ENCODE measurements around the gene GSTA3. TPM values are rescaled to one million over a fixed set of nuclear protein-coding genes. Genes with fewer than 3 reads are reported as not detected.
"Not testable (repeated sequence)": the region's sequence is repeated elsewhere in the genome, so short reads cannot be mapped to it uniquely, and the experiment has no call there.

The GSTA3 gene
- total and polyA plus RNA-seq, 7 donors = not detected

- Histone ChIP-seq H3K9me3 (no peaks in the 10 kb centered on the region), H3K4me1 (peaks cover 0 to 8% (median 6%) of the 10 kb centered on the region in 4 donors), H3K27ac (no peak overlapping the region), H3K4me3 (no peak overlapping the region), H3K36me3 (no peaks in the 10 kb centered on the region), H3K27me3 (no peaks in the 10 kb centered on the region)
- no peak for DNase-seq
- intact Hi-C loops (cut with DNase I) = no loop called here
- TF ChIP-seq POLR2A (IDR thresholded peaks at IDR 0.05) = no peak
- TF ChIP-seq, protein P1, sequence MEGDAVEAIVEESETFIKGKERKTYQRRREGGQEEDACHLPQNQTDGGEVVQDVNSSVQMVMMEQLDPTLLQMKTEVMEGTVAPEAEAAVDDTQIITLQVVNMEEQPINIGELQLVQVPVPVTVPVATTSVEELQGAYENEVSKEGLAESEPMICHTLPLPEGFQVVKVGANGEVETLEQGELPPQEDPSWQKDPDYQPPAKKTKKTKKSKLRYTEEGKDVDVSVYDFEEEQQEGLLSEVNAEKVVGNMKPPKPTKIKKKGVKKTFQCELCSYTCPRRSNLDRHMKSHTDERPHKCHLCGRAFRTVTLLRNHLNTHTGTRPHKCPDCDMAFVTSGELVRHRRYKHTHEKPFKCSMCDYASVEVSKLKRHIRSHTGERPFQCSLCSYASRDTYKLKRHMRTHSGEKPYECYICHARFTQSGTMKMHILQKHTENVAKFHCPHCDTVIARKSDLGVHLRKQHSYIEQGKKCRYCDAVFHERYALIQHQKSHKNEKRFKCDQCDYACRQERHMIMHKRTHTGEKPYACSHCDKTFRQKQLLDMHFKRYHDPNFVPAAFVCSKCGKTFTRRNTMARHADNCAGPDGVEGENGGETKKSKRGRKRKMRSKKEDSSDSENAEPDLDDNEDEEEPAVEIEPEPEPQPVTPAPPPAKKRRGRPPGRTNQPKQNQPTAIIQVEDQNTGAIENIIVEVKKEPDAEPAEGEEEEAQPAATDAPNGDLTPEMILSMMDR (IDR thresholded peaks at IDR 0.05) = no peak
- TF ChIP-seq POLR2AphosphoS5 (IDR thresholded peaks at IDR 0.05) = no peak
- no peak for TF ChIP-seq EP300 (IDR thresholded peaks at IDR 0.05)
- 75 to 90% methylated on average over 2 of the region's 2 CpGs for WGBS, 2 donors
These were observed 31.7 kb downstream of the GSTA3 start for GRCh38 chr6:52877786-52878185.

DNA sequence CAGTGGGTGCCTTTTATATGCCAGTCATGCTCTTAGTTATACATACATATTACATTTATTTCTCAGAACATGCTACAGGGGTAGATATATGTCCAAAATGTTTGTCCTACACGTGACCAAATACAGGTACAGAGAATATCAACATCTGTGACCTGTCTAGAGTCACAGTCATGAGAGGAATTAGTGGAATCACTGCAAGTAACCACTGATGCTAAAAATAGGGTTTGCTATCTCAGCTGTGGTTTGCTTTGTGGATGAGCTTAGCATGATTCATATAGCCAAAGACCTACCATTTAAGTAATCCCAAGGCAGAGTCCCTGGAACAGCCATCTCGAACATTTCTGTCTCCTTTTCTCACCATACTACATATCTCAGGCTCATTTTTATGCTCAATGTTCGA, 32.3 kb downstream of the GSTA3 start:
- Histone ChIP-seq H3K4me1 (peaks cover 0 to 8% (median 6%) of the 10 kb centered on the region in 4 donors), H3K9me3 (no peaks in the 10 kb centered on the region), H3K27ac (no peak overlapping the region), H3K36me3 (no peaks in the 10 kb centered on the region), H3K4me3 (no peak overlapping the region), H3K27me3 (no peaks in the 10 kb centered on the region)
- intact Hi-C loops (cut with DNase I) = no loop called here
- 85 to 88% methylated on average over 3 of the region's 3 CpGs for WGBS, 2 donors
- no peak for DNase-seq
- TF ChIP-seq EP300 (IDR thresholded peaks at IDR 0.05) (no peak), POLR2A (IDR thresholded peaks at IDR 0.05) (no peak), POLR2AphosphoS5 (IDR thresholded peaks at IDR 0.05) (no peak)
- TF ChIP-seq, protein P1 (IDR thresholded peaks at IDR 0.05) = no peak

DNA sequence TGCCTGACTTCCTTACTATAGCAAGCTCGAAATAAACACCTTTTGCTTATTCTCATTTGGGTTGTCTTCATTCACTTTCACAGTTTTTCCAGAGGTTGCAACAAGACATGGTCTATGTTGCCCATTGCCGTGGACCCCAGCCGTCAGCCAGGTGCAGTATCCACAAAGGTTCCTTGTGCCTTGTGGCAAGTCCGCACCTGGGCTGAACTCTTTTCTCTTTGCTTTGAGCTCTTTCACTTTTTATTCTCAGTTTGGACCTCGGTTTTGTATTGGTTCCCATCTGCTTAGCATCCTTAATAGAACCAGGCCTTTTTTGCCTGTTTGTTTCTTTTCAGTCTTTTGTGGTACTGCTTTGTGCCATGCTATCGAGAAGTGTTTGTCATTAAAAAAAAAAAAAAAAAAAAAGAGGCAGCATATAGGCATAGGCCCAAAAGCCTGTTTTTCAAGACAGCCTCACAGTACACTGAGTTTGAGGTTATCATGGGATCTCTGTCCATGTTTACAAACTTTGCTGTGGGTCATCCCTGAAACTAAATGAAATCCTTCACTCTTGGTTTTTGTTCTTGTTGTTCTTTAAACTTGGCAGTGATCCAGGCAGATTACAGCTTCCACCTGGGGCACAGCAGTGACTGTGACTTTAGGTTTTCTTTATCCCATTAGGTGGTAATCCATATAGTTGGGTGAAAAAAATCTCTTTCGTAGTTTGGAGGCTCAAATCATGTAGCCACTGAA, 33.3 kb downstream of the GSTA3 start:
- TF ChIP-seq, protein P1 (IDR thresholded peaks at IDR 0.05) = no peak
- no peak for TF ChIP-seq POLR2AphosphoS5 (IDR thresholded peaks at IDR 0.05)
- no peak for TF ChIP-seq POLR2A (IDR thresholded peaks at IDR 0.05)
- TF ChIP-seq EP300 (IDR thresholded peaks at IDR 0.05) = no peak
- WGBS, 2 donors = 82 to 86% methylated on average over 7 of the region's 7 CpGs
- H3K36me3 ChIP-seq = no peaks in the 10 kb centered on the region
- H3K4me3 ChIP-seq = no peak overlapping the region
- H3K4me1 ChIP-seq = peaks cover 0 to under 1% (median under 1%) of the 10 kb centered on the region in 4 donors
- H3K27ac ChIP-seq = no peak overlapping the region
- DNase-seq = no peak
- no peaks in the 10 kb centered on the region for H3K27me3 ChIP-seq
- intact Hi-C loops (cut with DNase I) = no loop called here
- H3K9me3 ChIP-seq = no peaks in the 10 kb centered on the region

DNA sequence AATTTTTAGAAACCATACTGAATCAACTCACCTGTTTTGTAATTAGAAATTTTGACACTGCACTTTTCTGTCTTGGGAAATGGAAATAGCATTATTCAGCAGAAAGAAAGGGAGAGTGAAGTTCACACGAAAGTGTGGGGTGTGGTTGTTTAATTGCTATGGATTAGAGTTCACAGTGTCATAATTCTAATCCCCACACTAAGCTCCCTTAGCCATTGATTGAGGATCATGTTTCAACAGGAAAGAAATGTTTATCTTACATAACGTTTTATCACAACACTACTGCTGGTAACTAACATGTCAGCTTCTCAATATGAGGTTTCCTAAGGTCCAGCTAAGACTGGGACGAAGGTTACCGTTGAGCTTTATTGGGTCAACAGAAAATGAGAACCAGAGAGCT, 37.5 kb downstream of the GSTA3 start:
- no peaks in the 10 kb centered on the region for H3K36me3 ChIP-seq
- TF ChIP-seq, protein P1 (IDR thresholded peaks at IDR 0.05) = no peak
- TF ChIP-seq POLR2A (IDR thresholded peaks at IDR 0.05) (no peak), POLR2AphosphoS5 (IDR thresholded peaks at IDR 0.05) (no peak)
- WGBS, 2 donors = 32 to 59% methylated on average over 4 of the region's 4 CpGs
- H3K9me3 ChIP-seq = no peaks in the 10 kb centered on the region
- no peak overlapping the region for H3K27ac ChIP-seq
- no peak overlapping the region for H3K4me3 ChIP-seq
- intact Hi-C loops (cut with DNase I) = no loop called here
- DNase-seq = no peak
- no peaks in the 10 kb centered on the region for H3K4me1 ChIP-seq
- no peaks in the 10 kb centered on the region for H3K27me3 ChIP-seq

GRCh38 chr6:52871621-52872020, 37.9 kb downstream of the GSTA3 start:
- H3K4me3 ChIP-seq = no peak overlapping the region
- H3K27me3 ChIP-seq = no peaks in the 10 kb centered on the region
- H3K9me3 ChIP-seq = no peaks in the 10 kb centered on the region
- WGBS, 2 donors = 43 to 73% methylated on average over 3 of the region's 3 CpGs
- no peaks in the 10 kb centered on the region for H3K36me3 ChIP-seq
- DNase-seq = no peak
- no peaks in the 10 kb centered on the region for H3K4me1 ChIP-seq
- intact Hi-C loops (cut with DNase I) = no loop called here
- H3K27ac ChIP-seq = no peak overlapping the region
- TF ChIP-seq POLR2AphosphoS5 (IDR thresholded peaks at IDR 0.05) = no peak
- TF ChIP-seq, protein P1 (IDR thresholded peaks at IDR 0.05) = no peak
- TF ChIP-seq EP300 (IDR thresholded peaks at IDR 0.05) = no peak
- TF ChIP-seq POLR2A (IDR thresholded peaks at IDR 0.05) = no peak

DNA sequence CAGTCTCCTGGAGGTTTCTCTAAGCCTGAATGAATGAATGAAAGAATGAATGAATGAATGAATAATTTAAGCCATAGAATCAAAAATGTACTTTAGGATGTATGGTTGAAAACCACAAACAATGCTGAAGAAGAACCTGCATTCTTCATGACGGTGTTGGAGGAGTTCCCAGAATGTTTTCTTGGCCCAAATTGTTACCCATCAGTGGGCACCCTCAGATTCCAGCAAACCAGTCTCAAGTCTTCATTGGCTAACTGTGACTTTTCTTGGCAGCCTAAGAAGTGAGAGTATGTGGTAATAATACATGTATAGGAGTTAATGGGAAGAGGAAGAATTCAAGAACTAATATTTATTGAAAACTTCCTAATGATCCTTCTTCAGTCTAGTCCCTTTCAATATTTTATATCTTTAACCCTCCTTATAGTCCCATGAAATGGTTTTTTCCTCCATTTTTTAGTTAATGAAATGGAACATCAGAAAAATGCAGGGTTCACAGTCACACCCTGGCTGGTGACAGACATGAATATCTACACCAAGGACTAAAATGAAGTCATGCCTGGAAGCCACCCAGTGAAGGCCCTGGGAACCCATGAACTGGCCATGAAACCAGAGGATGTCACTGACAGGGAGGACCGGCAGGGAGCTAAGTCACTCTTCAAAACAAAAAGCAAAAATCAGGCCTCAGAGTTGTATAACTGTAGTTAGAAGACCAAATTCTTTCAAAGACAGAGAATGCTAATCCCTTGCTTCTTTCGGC, 39.0 kb downstream of the GSTA3 start:
- H3K4me3 ChIP-seq; H3K9me3 ChIP-seq; H3K27ac ChIP-seq; intact Hi-C loops (cut with DNase I); H3K36me3 ChIP-seq; H3K4me1 ChIP-seq; DNase-seq; H3K27me3 ChIP-seq: not testable (repeated sequence)
- 90 to 94% methylated on average over 3 of the region's 3 CpGs for WGBS, 2 donors

GRCh38 chr6:52868899-52869298, 40.6 kb downstream of the GSTA3 start:
- H3K9me3 ChIP-seq; H3K27ac ChIP-seq; H3K4me3 ChIP-seq; DNase-seq; H3K4me1 ChIP-seq; intact Hi-C loops (cut with DNase I); H3K36me3 ChIP-seq; H3K27me3 ChIP-seq: not testable (repeated sequence)
- WGBS, 2 donors = 72 to 76% methylated on average over 5 of the region's 5 CpGs

All from sigmoid colon (tissue), 7 donors.